Measurements from ENCODE around the gene PTGIR. TPM values are rescaled to one million over a fixed set of nuclear protein-coding genes. Genes with fewer than 3 reads are reported as not detected.

The PTGIR gene
- total RNA-seq, 1 experiment from 2014 or later, result 0.24 TPM

- H3K27ac Mint-ChIP-seq, result no peak overlapping the region
- peaks cover 35% of the 10 kb centered on the region for H3K36me3 Mint-ChIP-seq
- ChIA-PET POLR2A (no interaction called here), CTCF (interaction anchor here (0.5 to 4.9 kb wide), 5 partner anchors 8 to 91 kb away, joined by 4 to 26 read pairs (median 6); no protein-coding TSS in a partner anchor)
- H3K27me3 Mint-ChIP-seq (ENCODE audit: low read depth), result no peaks in the 10 kb centered on the region
- TF ChIP-seq GTF2I (CRISPR knock-in tag; conservative IDR thresholded peaks at IDR 0.05) (no peak), NFE2L1 (CRISPR knock-in tag; IDR thresholded peaks at IDR 0.05) (no peak), PRRX2 (CRISPR knock-in tag; IDR thresholded peaks at IDR 0.05) (no peak), NR2C2 (CRISPR knock-in tag; IDR thresholded peaks at IDR 0.05) (no peak), SMAD3 (CRISPR knock-in tag; IDR thresholded peaks at IDR 0.05; ENCODE audit: borderline replicate concordance) (no peak), ZNF671 (CRISPR knock-in tag; IDR thresholded peaks at IDR 0.05) (no peak), ZNF396 (CRISPR knock-in tag; IDR thresholded peaks at IDR 0.05; ENCODE audit: borderline replicate concordance) (no peak), ZNF138 (CRISPR knock-in tag; conservative IDR thresholded peaks at IDR 0.05) (no peak), HMGXB4 (CRISPR knock-in tag; IDR thresholded peaks at IDR 0.05) (no peak)
- TF ChIP-seq, protein P1, sequence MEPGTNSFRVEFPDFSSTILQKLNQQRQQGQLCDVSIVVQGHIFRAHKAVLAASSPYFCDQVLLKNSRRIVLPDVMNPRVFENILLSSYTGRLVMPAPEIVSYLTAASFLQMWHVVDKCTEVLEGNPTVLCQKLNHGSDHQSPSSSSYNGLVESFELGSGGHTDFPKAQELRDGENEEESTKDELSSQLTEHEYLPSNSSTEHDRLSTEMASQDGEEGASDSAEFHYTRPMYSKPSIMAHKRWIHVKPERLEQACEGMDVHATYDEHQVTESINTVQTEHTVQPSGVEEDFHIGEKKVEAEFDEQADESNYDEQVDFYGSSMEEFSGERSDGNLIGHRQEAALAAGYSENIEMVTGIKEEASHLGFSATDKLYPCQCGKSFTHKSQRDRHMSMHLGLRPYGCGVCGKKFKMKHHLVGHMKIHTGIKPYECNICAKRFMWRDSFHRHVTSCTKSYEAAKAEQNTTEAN (CRISPR knock-in tag; IDR thresholded peaks at IDR 0.05), result no peak
- TF ChIP-seq, protein P2, sequence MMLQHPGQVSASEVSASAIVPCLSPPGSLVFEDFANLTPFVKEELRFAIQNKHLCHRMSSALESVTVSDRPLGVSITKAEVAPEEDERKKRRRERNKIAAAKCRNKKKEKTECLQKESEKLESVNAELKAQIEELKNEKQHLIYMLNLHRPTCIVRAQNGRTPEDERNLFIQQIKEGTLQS (CRISPR knock-in tag; conservative IDR thresholded peaks at IDR 0.05), result no peak
- TF ChIP-seq, protein P3, sequence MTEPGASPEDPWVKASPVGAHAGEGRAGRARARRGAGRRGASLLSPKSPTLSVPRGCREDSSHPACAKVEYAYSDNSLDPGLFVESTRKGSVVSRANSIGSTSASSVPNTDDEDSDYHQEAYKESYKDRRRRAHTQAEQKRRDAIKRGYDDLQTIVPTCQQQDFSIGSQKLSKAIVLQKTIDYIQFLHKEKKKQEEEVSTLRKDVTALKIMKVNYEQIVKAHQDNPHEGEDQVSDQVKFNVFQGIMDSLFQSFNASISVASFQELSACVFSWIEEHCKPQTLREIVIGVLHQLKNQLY (CRISPR knock-in tag; IDR thresholded peaks at IDR 0.05), result no peak
- H3K4me3 Mint-ChIP-seq, result no peak overlapping the region
- ATAC-seq (no peak), DNase-seq (ENCODE audit: low spot score) (peak; percentile 9)
- H3K9me3 Mint-ChIP-seq, result no peaks in the 10 kb centered on the region
- H3K4me1 Mint-ChIP-seq, result peaks cover 23% of the 10 kb centered on the region
These were observed 18.9 kb downstream of the PTGIR start for GRCh38 chr19:46606019-46606418.

GRCh38 chr19:46605356-46605821 is 19.5 kb downstream of the PTGIR start:
- POLR2A ChIA-PET, result no interaction called here
- peaks cover 33% of the 10 kb centered on the region for H3K36me3 Mint-ChIP-seq
- CTCF ChIA-PET, result interaction anchor here (0.5 to 4.9 kb wide), 6 partner anchors 9 to 92 kb away, joined by 4 to 26 read pairs (median 5); no protein-coding TSS in a partner anchor
- no peak for ATAC-seq
- DNase-seq (ENCODE audit: low spot score), result peak; percentile 7
- H3K4me3 Mint-ChIP-seq, result no peak overlapping the region
- peaks cover 23% of the 10 kb centered on the region for H3K4me1 Mint-ChIP-seq
- no peaks in the 10 kb centered on the region for H3K9me3 Mint-ChIP-seq
- H3K27ac Mint-ChIP-seq, result no peak overlapping the region
- no peaks in the 10 kb centered on the region; the same call in 1 of the 2 replicates for H3K27me3 Mint-ChIP-seq (ENCODE audit: low read depth)
- TF ChIP-seq ZNF396 (CRISPR knock-in tag; IDR thresholded peaks at IDR 0.05; ENCODE audit: borderline replicate concordance), result no peak
- TF ChIP-seq NFATC4 (CRISPR knock-in tag; IDR thresholded peaks at IDR 0.05), result no peak
- TF ChIP-seq CTCF (IDR thresholded peaks at IDR 0.05), result no peak
- TF ChIP-seq, protein P4, sequence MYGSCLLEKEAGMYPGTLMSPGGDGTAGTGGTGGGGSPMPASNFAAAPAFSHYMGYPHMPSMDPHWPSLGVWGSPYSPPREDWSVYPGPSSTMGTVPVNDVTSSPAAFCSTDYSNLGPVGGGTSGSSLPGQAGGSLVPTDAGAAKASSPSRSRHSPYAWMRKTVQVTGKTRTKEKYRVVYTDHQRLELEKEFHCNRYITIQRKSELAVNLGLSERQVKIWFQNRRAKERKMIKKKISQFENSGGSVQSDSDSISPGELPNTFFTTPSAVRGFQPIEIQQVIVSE (CRISPR knock-in tag; IDR thresholded peaks at IDR 0.05; ENCODE audit: borderline replicate concordance), result no peak
- no peak for TF ChIP-seq ZNF423 (CRISPR knock-in tag; IDR thresholded peaks at IDR 0.05)
- TF ChIP-seq, protein P5, sequence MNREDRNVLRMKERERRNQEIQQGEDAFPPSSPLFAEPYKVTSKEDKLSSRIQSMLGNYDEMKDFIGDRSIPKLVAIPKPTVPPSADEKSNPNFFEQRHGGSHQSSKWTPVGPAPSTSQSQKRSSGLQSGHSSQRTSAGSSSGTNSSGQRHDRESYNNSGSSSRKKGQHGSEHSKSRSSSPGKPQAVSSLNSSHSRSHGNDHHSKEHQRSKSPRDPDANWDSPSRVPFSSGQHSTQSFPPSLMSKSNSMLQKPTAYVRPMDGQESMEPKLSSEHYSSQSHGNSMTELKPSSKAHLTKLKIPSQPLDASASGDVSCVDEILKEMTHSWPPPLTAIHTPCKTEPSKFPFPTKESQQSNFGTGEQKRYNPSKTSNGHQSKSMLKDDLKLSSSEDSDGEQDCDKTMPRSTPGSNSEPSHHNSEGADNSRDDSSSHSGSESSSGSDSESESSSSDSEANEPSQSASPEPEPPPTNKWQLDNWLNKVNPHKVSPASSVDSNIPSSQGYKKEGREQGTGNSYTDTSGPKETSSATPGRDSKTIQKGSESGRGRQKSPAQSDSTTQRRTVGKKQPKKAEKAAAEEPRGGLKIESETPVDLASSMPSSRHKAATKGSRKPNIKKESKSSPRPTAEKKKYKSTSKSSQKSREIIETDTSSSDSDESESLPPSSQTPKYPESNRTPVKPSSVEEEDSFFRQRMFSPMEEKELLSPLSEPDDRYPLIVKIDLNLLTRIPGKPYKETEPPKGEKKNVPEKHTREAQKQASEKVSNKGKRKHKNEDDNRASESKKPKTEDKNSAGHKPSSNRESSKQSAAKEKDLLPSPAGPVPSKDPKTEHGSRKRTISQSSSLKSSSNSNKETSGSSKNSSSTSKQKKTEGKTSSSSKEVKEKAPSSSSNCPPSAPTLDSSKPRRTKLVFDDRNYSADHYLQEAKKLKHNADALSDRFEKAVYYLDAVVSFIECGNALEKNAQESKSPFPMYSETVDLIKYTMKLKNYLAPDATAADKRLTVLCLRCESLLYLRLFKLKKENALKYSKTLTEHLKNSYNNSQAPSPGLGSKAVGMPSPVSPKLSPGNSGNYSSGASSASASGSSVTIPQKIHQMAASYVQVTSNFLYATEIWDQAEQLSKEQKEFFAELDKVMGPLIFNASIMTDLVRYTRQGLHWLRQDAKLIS (CRISPR knock-in tag; IDR thresholded peaks at IDR 0.05; ENCODE audit: borderline replicate concordance), result no peak
- no peak for TF ChIP-seq SP1 (CRISPR knock-in tag; conservative IDR thresholded peaks at IDR 0.05)
- TF ChIP-seq NR2C2 (CRISPR knock-in tag; IDR thresholded peaks at IDR 0.05), result no peak
- TF ChIP-seq IRF1 (CRISPR knock-in tag; IDR thresholded peaks at IDR 0.05), result no peak
- TF ChIP-seq, protein P6, sequence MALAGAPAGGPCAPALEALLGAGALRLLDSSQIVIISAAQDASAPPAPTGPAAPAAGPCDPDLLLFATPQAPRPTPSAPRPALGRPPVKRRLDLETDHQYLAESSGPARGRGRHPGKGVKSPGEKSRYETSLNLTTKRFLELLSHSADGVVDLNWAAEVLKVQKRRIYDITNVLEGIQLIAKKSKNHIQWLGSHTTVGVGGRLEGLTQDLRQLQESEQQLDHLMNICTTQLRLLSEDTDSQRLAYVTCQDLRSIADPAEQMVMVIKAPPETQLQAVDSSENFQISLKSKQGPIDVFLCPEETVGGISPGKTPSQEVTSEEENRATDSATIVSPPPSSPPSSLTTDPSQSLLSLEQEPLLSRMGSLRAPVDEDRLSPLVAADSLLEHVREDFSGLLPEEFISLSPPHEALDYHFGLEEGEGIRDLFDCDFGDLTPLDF (CRISPR knock-in tag; IDR thresholded peaks at IDR 0.05), result no peak
- TF ChIP-seq ZNF232 (CRISPR knock-in tag; IDR thresholded peaks at IDR 0.05), result no peak
- TF ChIP-seq, protein P1 (CRISPR knock-in tag; IDR thresholded peaks at IDR 0.05), result no peak
